ENCODE measurements around the gene BOLL. TPM values are rescaled to one million over a fixed set of nuclear protein-coding genes. Genes with fewer than 3 reads are reported as not detected.

Gene BOLL
- total RNA-seq, 1 experiment from 2014 or later, result not detected

- TF ChIP-seq, protein P1, sequence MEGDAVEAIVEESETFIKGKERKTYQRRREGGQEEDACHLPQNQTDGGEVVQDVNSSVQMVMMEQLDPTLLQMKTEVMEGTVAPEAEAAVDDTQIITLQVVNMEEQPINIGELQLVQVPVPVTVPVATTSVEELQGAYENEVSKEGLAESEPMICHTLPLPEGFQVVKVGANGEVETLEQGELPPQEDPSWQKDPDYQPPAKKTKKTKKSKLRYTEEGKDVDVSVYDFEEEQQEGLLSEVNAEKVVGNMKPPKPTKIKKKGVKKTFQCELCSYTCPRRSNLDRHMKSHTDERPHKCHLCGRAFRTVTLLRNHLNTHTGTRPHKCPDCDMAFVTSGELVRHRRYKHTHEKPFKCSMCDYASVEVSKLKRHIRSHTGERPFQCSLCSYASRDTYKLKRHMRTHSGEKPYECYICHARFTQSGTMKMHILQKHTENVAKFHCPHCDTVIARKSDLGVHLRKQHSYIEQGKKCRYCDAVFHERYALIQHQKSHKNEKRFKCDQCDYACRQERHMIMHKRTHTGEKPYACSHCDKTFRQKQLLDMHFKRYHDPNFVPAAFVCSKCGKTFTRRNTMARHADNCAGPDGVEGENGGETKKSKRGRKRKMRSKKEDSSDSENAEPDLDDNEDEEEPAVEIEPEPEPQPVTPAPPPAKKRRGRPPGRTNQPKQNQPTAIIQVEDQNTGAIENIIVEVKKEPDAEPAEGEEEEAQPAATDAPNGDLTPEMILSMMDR (conservative IDR thresholded peaks at IDR 0.05), result no peak
- peaks cover 0 to 15% (median 14%) of the 10 kb centered on the region in 3 experiments; a peak in 5 of 7 replicates for H3K36me3 Mint-ChIP-seq (ENCODE audit: insufficient read depth in 1 of 3, low read depth in 3 of 3)
Measured at GRCh38 chr2:197705912-197706838, 78.9 kb downstream of the BOLL start.

More at GRCh38 chr2:197705912-197706838, 78.9 kb downstream of the BOLL start:
- H4K20me1 ChIP-seq (ENCODE audit: control insufficient read depth, insufficient read depth, insufficient read length), result peaks cover 4% of the 10 kb centered on the region
- H3K18ac ChIP-seq (ENCODE audit: insufficient read length, low read depth, low read length), result no peak overlapping the region
- H3K27me3 ChIP-seq (ENCODE audit: insufficient read depth, low read length), result no peaks in the 10 kb centered on the region
- peak overlapping the region; percentile 62 for H3K4me2 ChIP-seq (ENCODE audit: insufficient read depth, insufficient read length, low read length)
- H2AFZ ChIP-seq (ENCODE audit: low read length), result no peak overlapping the region
- H3K23ac ChIP-seq (ENCODE audit: insufficient read length, low read depth, low read length), result no peak overlapping the region
- no peak overlapping the region for H2BK20ac ChIP-seq (ENCODE audit: low read depth, low read length, poor library complexity, severe bottlenecking)
- no peak overlapping the region for H4K5ac ChIP-seq (ENCODE audit: insufficient read length, low read depth, low read length)
- H3K79me2 ChIP-seq (ENCODE audit: insufficient read depth, low read length), result peaks cover 27% of the 10 kb centered on the region; the same call in 1 of the 2 replicates
- no peak overlapping the region for H3K4ac ChIP-seq (ENCODE audit: low read depth, low read length)
- no peaks in the 10 kb centered on the region for H3K79me1 ChIP-seq (ENCODE audit: insufficient read depth, low read depth, low read length, poor library complexity, severe bottlenecking)
- H2BK12ac ChIP-seq (ENCODE audit: insufficient read length, low read depth, low read length), result no peak overlapping the region
- no peak overlapping the region for H4K91ac ChIP-seq (ENCODE audit: insufficient read length, low read depth, low read length)
- H2AK5ac ChIP-seq (ENCODE audit: insufficient read length, low read length), result no peak overlapping the region
- H2BK5ac ChIP-seq (ENCODE audit: insufficient read length, low read length), result no peak overlapping the region
- no peak overlapping the region for H2BK120ac ChIP-seq (ENCODE audit: low read depth, low read length, poor library complexity, severe bottlenecking)
- no peaks in the 10 kb centered on the region; the same call in 1 of the 2 replicates for H3K4me1 ChIP-seq (ENCODE audit: insufficient read depth, low read length)
- H3K14ac ChIP-seq (ENCODE audit: insufficient read depth, low read length), result peak overlapping the region; percentile 1; the same call in 1 of the 2 replicates
- DNase-seq, result peak; percentile 30
- no peaks in the 10 kb centered on the region for H3K9me3 Mint-ChIP-seq
- H3K27me3 Mint-ChIP-seq (ENCODE audit: low read depth), result no peaks in the 10 kb centered on the region
- H3K9ac ChIP-seq (ENCODE audit: extremely low read depth, insufficient read length, low read length), result peak overlapping the region; percentile 56
- peaks cover 30 to 40% of the 10 kb centered on the region in 2 experiments for H3K4me1 Mint-ChIP-seq
- no peak overlapping the region for H3T11ph ChIP-seq (ENCODE audit: low read length)
- no peaks in the 10 kb centered on the region for H3K9me3 ChIP-seq (ENCODE audit: control insufficient read depth, low read depth, low read length)
- no peak overlapping the region for H3K27ac ChIP-seq (ENCODE audit: insufficient read length, low read depth, low read length)
- H2BK15ac ChIP-seq (ENCODE audit: low read depth, low read length), result no peak overlapping the region
- no peak overlapping the region for H3K56ac ChIP-seq (ENCODE audit: insufficient read length, low read depth, low read length)
- no CpG with 5 or more reads among the region's 38 CpGs for WGBS (ENCODE audit: extremely low coverage, insufficient read length, low lambda C conversion rate)
- H3K23me2 ChIP-seq (ENCODE audit: insufficient read length, low read depth, low read length, poor library complexity, severe bottlenecking), result peaks cover 16% of the 10 kb centered on the region
- H3K4me3 Mint-ChIP-seq, result peak overlapping the region; percentile 87 to 89
- no peak overlapping the region for H4K8ac ChIP-seq (replicated peaks; ENCODE audit: insufficient read length, low read depth, low read length)
- peak overlapping the region in 1 of 3 experiments; percentile 78; a peak in 2 of 7 replicates for H3K27ac Mint-ChIP-seq

Measured in H9 (cell line).